Measurements from ENCODE around the gene C5orf63. TPM values are rescaled to one million over a fixed set of nuclear protein-coding genes. Genes with fewer than 3 reads are reported as not detected.
"Not testable (repeated sequence)": the region's sequence is repeated elsewhere in the genome, so short reads cannot be mapped to it uniquely, and the experiment has no call there.

Gene C5orf63
- total and polyA plus RNA-seq, 9 donors, result 1.7 to 6.6 (median 3.5) TPM

GRCh38 chr5:127007522-127007921 lies 65.8 kb downstream of the C5orf63 start:
- H3K4me3 ChIP-seq, result no peak overlapping the region
- H3K27ac ChIP-seq, result no peak overlapping the region
- 82 to 86% (median 84%) methylated on average over 1 of the region's 1 CpG for WGBS, 3 donors
- TF ChIP-seq POLR2A (IDR thresholded peaks at IDR 0.05), result no peak
- TF ChIP-seq EP300 (IDR thresholded peaks at IDR 0.05), result no peak
- TF ChIP-seq CTCF (IDR thresholded peaks at IDR 0.05), result no peak
- no peak for DNase-seq
- H3K36me3 ChIP-seq, result no peaks in the 10 kb centered on the region
- H3K4me1 ChIP-seq (ENCODE audit: insufficient read depth), result no peaks in the 10 kb centered on the region
- intact Hi-C loops (cut with DNase I), result no loop called here
- no peaks in the 10 kb centered on the region for H3K27me3 ChIP-seq
- H3K9me3 ChIP-seq, result no peaks in the 10 kb centered on the region

GRCh38 chr5:127006744-127007143 lies 66.6 kb downstream of the C5orf63 start:
- Histone ChIP-seq H3K27me3 (no peaks in the 10 kb centered on the region), H3K36me3 (no peaks in the 10 kb centered on the region), H3K9me3 (no peaks in the 10 kb centered on the region), H3K4me1 (ENCODE audit: insufficient read depth) (no peaks in the 10 kb centered on the region), H3K4me3 (no peak overlapping the region), H3K27ac (no peak overlapping the region)
- intact Hi-C loops (cut with DNase I), result no loop called here
- no peak for TF ChIP-seq POLR2A (IDR thresholded peaks at IDR 0.05)
- no peak for TF ChIP-seq CTCF (IDR thresholded peaks at IDR 0.05)
- TF ChIP-seq EP300 (IDR thresholded peaks at IDR 0.05), result no peak
- WGBS, 3 donors, result 10 to 18% (median 17%) methylated on average over 5 of the region's 5 CpGs
- no peak for DNase-seq

GRCh38 chr5:127005282-127005681 lies 68.0 kb downstream of the C5orf63 start:
- H3K36me3 ChIP-seq; intact Hi-C loops (cut with DNase I); H3K27me3 ChIP-seq; H3K27ac ChIP-seq; H3K4me1 ChIP-seq (ENCODE audit: insufficient read depth); H3K9me3 ChIP-seq; DNase-seq; H3K4me3 ChIP-seq: not testable (repeated sequence)
- WGBS, 3 donors, result 90% methylated on average over 3 of the region's 3 CpGs

- H3K36me3 ChIP-seq, result no peaks in the 10 kb centered on the region
- no peak for DNase-seq
- no peaks in the 10 kb centered on the region for H3K4me1 ChIP-seq (ENCODE audit: insufficient read depth)
- H3K9me3 ChIP-seq, result no peaks in the 10 kb centered on the region
- WGBS, 3 donors, result 61 to 71% (median 69%) methylated on average over 3 of the region's 3 CpGs
- H3K27ac ChIP-seq, result no peak overlapping the region
- H3K4me3 ChIP-seq, result no peak overlapping the region
- no peaks in the 10 kb centered on the region for H3K27me3 ChIP-seq
- intact Hi-C loops (cut with DNase I), result no loop called here
- TF ChIP-seq EP300 (IDR thresholded peaks at IDR 0.05) (no peak), POLR2A (IDR thresholded peaks at IDR 0.05) (no peak), CTCF (IDR thresholded peaks at IDR 0.05) (no peak)
Observed at GRCh38 chr5:127004721-127005120, 68.6 kb downstream of the C5orf63 start.

GRCh38 chr5:127003798-127004495 lies 69.4 kb downstream of the C5orf63 start:
- TF ChIP-seq POLR2A (IDR thresholded peaks at IDR 0.05) (no peak), CTCF (IDR thresholded peaks at IDR 0.05) (no peak), EP300 (IDR thresholded peaks at IDR 0.05) (no peak)
- Histone ChIP-seq H3K27ac (no peak overlapping the region), H3K4me3 (no peak overlapping the region), H3K4me1 (ENCODE audit: insufficient read depth) (no peaks in the 10 kb centered on the region), H3K9me3 (no peaks in the 10 kb centered on the region), H3K27me3 (no peaks in the 10 kb centered on the region), H3K36me3 (no peaks in the 10 kb centered on the region)
- WGBS, 3 donors, result 90 to 91% (median 90%) methylated on average over 7 of the region's 7 CpGs
- intact Hi-C loops (cut with DNase I), result no loop called here
- no peak for DNase-seq
